ENCODE results near the gene NXT1.

The NXT1 gene

GRCh38 chr20:23361119-23361475 lies 10.5 kb downstream of the NXT1 start:
- no peak for DNase-seq (ENCODE audit: low spot score)

GRCh38 chr20:23361476-23362391 lies 11.1 kb downstream of the NXT1 start, which contains the start of gene GZF1:
Gene GZF1 (plus strand): TSS chr20:23362182. CDS start chr20:23364384, 2,202 bp downstream.
- DNase-seq (ENCODE audit: low spot score) = peak; percentile 96

GRCh38 chr20:23362392-23363256 lies 12.0 kb downstream of the NXT1 start:
- peak; percentile 35 for DNase-seq (ENCODE audit: low spot score)

GRCh38 chr20:23363257-23363649 lies 12.7 kb downstream of the NXT1 start:
- no peak for DNase-seq (ENCODE audit: low spot score)

GRCh38 chr20:23365390-23366165 lies 15.0 kb downstream of the NXT1 start:
- DNase-seq (ENCODE audit: low spot score) = peak; percentile 28

GRCh38 chr20:23366384-23366783 lies 15.8 kb downstream of the NXT1 start:
- DNase-seq (ENCODE audit: low spot score) = no peak

GRCh38 chr20:23367770-23368169 lies 17.2 kb downstream of the NXT1 start:
- no peak for DNase-seq (ENCODE audit: low spot score)

- DNase-seq (ENCODE audit: low spot score) = no peak
Measured at GRCh38 chr20:23368316-23369071, 17.9 kb downstream of the NXT1 start.

- no peak for DNase-seq (ENCODE audit: low spot score)
Measured at GRCh38 chr20:23369072-23369823, 18.7 kb downstream of the NXT1 start.

GRCh38 chr20:23370274-23370673 lies 19.7 kb downstream of the NXT1 start:
- no peak for DNase-seq (ENCODE audit: low spot score)

- DNase-seq (ENCODE audit: low spot score) = no peak
Measured at GRCh38 chr20:23370873-23371272, 20.3 kb downstream of the NXT1 start.

GRCh38 chr20:23371496-23371895 lies 20.9 kb downstream of the NXT1 start:
- no peak for DNase-seq (ENCODE audit: low spot score)

GRCh38 chr20:23374441-23374840 lies 23.9 kb downstream of the NXT1 start:
- no peak for DNase-seq (ENCODE audit: low spot score)

GRCh38 chr20:23375827-23376226 lies 25.2 kb downstream of the NXT1 start:
- DNase-seq (ENCODE audit: low spot score) = no peak

GRCh38 chr20:23379772-23380171 lies 29.2 kb downstream of the NXT1 start:
- no peak for DNase-seq (ENCODE audit: low spot score)

- DNase-seq (ENCODE audit: low spot score) = no peak
Measured at GRCh38 chr20:23381876-23382275, 31.3 kb downstream of the NXT1 start.

- DNase-seq (ENCODE audit: low spot score) = no peak
Measured at GRCh38 chr20:23386304-23387117, 35.9 kb downstream of the NXT1 start.

GRCh38 chr20:23387118-23387443 lies 36.5 kb downstream of the NXT1 start:
- DNase-seq (ENCODE audit: low spot score) = no peak

GRCh38 chr20:23390091-23390774 lies 39.6 kb downstream of the NXT1 start:
- DNase-seq (ENCODE audit: low spot score) = no peak
